Measurements from ENCODE around the gene NPAS2. TPM values are rescaled to one million over a fixed set of nuclear protein-coding genes. Genes with fewer than 3 reads are reported as not detected.

Gene NPAS2
- total and polyA plus RNA-seq, 2 experiments from 2014 or later: 0.55 to 0.89 TPM

GRCh38 chr2:100853909-100854810, 34.2 kb downstream of the NPAS2 start:
- Histone ChIP-seq H3K4me3 (no peak overlapping the region), H3K27ac (no peak overlapping the region), H3K4me1 (ENCODE audit: low read depth) (no peaks in the 10 kb centered on the region), H3K9me3 (ENCODE audit: low read depth) (no peaks in the 10 kb centered on the region), H3K27me3 (no peaks in the 10 kb centered on the region), H3K36me3 (no peaks in the 10 kb centered on the region)
- DNase-seq (ENCODE audit: low read depth in 1 of 2, low spot score in 1 of 2): no peak
- TF ChIP-seq CTCF (IDR thresholded peaks at IDR 0.05; ENCODE audit: low read depth, low read length): no peak

GRCh38 chr2:100855084-100855483, 35.1 kb downstream of the NPAS2 start:
- H3K4me3 ChIP-seq: no peak overlapping the region
- no peak for DNase-seq (ENCODE audit: low read depth in 1 of 2, low spot score in 1 of 2)
- H3K4me1 ChIP-seq (ENCODE audit: low read depth): no peaks in the 10 kb centered on the region
- no peaks in the 10 kb centered on the region for H3K27me3 ChIP-seq
- TF ChIP-seq CTCF (IDR thresholded peaks at IDR 0.05; ENCODE audit: low read depth, low read length): no peak
- no peaks in the 10 kb centered on the region for H3K36me3 ChIP-seq
- H3K9me3 ChIP-seq (ENCODE audit: low read depth): no peaks in the 10 kb centered on the region
- H3K27ac ChIP-seq: no peak overlapping the region

- H3K4me3 ChIP-seq: no peak overlapping the region
- DNase-seq (ENCODE audit: low read depth in 1 of 2, low spot score in 1 of 2): no peak
- no peaks in the 10 kb centered on the region for H3K36me3 ChIP-seq
- no peak for TF ChIP-seq CTCF (IDR thresholded peaks at IDR 0.05; ENCODE audit: low read depth, low read length)
- no peak overlapping the region for H3K27ac ChIP-seq
- H3K9me3 ChIP-seq (ENCODE audit: low read depth): no peaks in the 10 kb centered on the region
- no peaks in the 10 kb centered on the region for H3K27me3 ChIP-seq
- no peaks in the 10 kb centered on the region for H3K4me1 ChIP-seq (ENCODE audit: low read depth)
Observed at GRCh38 chr2:100855606-100856005, 35.7 kb downstream of the NPAS2 start.

- no peaks in the 10 kb centered on the region for H3K36me3 ChIP-seq
- H3K4me3 ChIP-seq: no peak overlapping the region
- H3K4me1 ChIP-seq (ENCODE audit: low read depth): no peaks in the 10 kb centered on the region
- DNase-seq (ENCODE audit: low read depth in 1 of 2, low spot score in 1 of 2): no peak
- no peaks in the 10 kb centered on the region for H3K9me3 ChIP-seq (ENCODE audit: low read depth)
- TF ChIP-seq CTCF (IDR thresholded peaks at IDR 0.05; ENCODE audit: low read depth, low read length): no peak
- H3K27ac ChIP-seq: no peak overlapping the region
- H3K27me3 ChIP-seq: no peaks in the 10 kb centered on the region
Observed at GRCh38 chr2:100856732-100857131, 36.8 kb downstream of the NPAS2 start.

GRCh38 chr2:100857341-100857740, 37.4 kb downstream of the NPAS2 start:
- TF ChIP-seq CTCF (IDR thresholded peaks at IDR 0.05; ENCODE audit: low read depth, low read length): no peak
- no peak overlapping the region for H3K27ac ChIP-seq
- DNase-seq (ENCODE audit: low read depth in 1 of 2, low spot score in 1 of 2): no peak

More at GRCh38 chr2:100857341-100857740, 37.4 kb downstream of the NPAS2 start:
- no peaks in the 10 kb centered on the region for H3K36me3 ChIP-seq
- H3K27me3 ChIP-seq: no peaks in the 10 kb centered on the region
- H3K4me3 ChIP-seq: no peak overlapping the region
- H3K4me1 ChIP-seq (ENCODE audit: low read depth): no peaks in the 10 kb centered on the region
- no peaks in the 10 kb centered on the region for H3K9me3 ChIP-seq (ENCODE audit: low read depth)

Measured in cardiac muscle cell (in vitro differentiated cells and primary cell).